ENCODE data around the gene PLEKHN1. TPM values are rescaled to one million over a fixed set of nuclear protein-coding genes. Genes with fewer than 3 reads are reported as not detected.
A peak's percentile ranks its signal among the peaks of the same experiment; 100 is the strongest.
"Not testable (repeated sequence)": the region's sequence is repeated elsewhere in the genome, so short reads cannot be mapped to it uniquely, and the experiment has no call there.

The PLEKHN1 gene
- total RNA-seq, 1 donor from 2014 or later = 15.2 TPM

- intact Hi-C loops (cut with DNase I) = no loop called here
- Histone ChIP-seq H3K4me3 (no peak overlapping the region), H3K4me1 (peaks cover 41% of the 10 kb centered on the region), H3K9me3 (no peaks in the 10 kb centered on the region), H3K36me3 (no peaks in the 10 kb centered on the region), H3K27me3 (no peaks in the 10 kb centered on the region), H3K27ac (no peak overlapping the region)
- peak in 1 of 2 donors; percentile 65 for DNase-seq (ENCODE audit: extremely low spot score in 2 of 2)
- TF ChIP-seq POLR2A (IDR thresholded peaks at IDR 0.05) (no peak), CTCF (IDR thresholded peaks at IDR 0.05) (no peak), POLR2AphosphoS5 (IDR thresholded peaks at IDR 0.05; ENCODE audit: insufficient read depth in 1 of 2, low read depth in 1 of 2) (no peak)
Measured at GRCh38 chr1:1005774-1006304, 39.6 kb downstream of the PLEKHN1 start.

- Histone ChIP-seq H3K9me3 (no peaks in the 10 kb centered on the region), H3K27me3 (no peaks in the 10 kb centered on the region), H3K4me3 (no peak overlapping the region), H3K4me1 (peaks cover 34% of the 10 kb centered on the region), H3K27ac (no peak overlapping the region), H3K36me3 (no peaks in the 10 kb centered on the region)
- peak in 1 of 2 donors; percentile 87 for DNase-seq (ENCODE audit: extremely low spot score in 2 of 2)
- intact Hi-C loops (cut with DNase I) = no loop called here
- TF ChIP-seq POLR2AphosphoS5 (IDR thresholded peaks at IDR 0.05; ENCODE audit: insufficient read depth in 1 of 2, low read depth in 1 of 2) (peak in 1 of 2 donors; percentile 18), CTCF (IDR thresholded peaks at IDR 0.05) (no peak)
Measured at GRCh38 chr1:1006305-1007159, 40.2 kb downstream of the PLEKHN1 start.

- intact Hi-C loops (cut with DNase I); H3K4me3 ChIP-seq; DNase-seq (ENCODE audit: extremely low spot score in 2 of 2); H3K36me3 ChIP-seq; H3K27me3 ChIP-seq; H3K9me3 ChIP-seq; H3K27ac ChIP-seq: not testable (repeated sequence)
- H3K4me1 ChIP-seq = peaks cover 41% of the 10 kb centered on the region
Measured at GRCh38 chr1:1010131-1010530, 43.8 kb downstream of the PLEKHN1 start.

GRCh38 chr1:1011396-1011949, 45.2 kb downstream of the PLEKHN1 start:
- no peak for TF ChIP-seq POLR2AphosphoS5 (IDR thresholded peaks at IDR 0.05; ENCODE audit: insufficient read depth in 1 of 2, low read depth in 1 of 2)
- no peak for TF ChIP-seq CTCF (IDR thresholded peaks at IDR 0.05)
- TF ChIP-seq POLR2A (IDR thresholded peaks at IDR 0.05) = no peak
- Histone ChIP-seq H3K4me1 (peaks cover 27% of the 10 kb centered on the region), H3K27ac (no peak overlapping the region), H3K36me3 (no peaks in the 10 kb centered on the region), H3K27me3 (no peaks in the 10 kb centered on the region), H3K9me3 (no peaks in the 10 kb centered on the region), H3K4me3 (no peak overlapping the region)
- intact Hi-C loops (cut with DNase I) = no loop called here
- no peak for DNase-seq (ENCODE audit: extremely low spot score in 2 of 2)

GRCh38 chr1:1012736-1013104, 46.4 kb downstream of the PLEKHN1 start:
- peak overlapping the region; percentile 66 to 88 for H3K4me3 ChIP-seq
- intact Hi-C loops (cut with DNase I) = not testable (repeated sequence)

More at GRCh38 chr1:1012736-1013104, 46.4 kb downstream of the PLEKHN1 start:
- H3K9me3 ChIP-seq; H3K36me3 ChIP-seq; DNase-seq (ENCODE audit: extremely low spot score in 2 of 2); H3K27me3 ChIP-seq: not testable (repeated sequence)
- Histone ChIP-seq H3K4me1 (peaks cover 22% of the 10 kb centered on the region), H3K27ac (peak overlapping the region; percentile 84)

All from vagina (tissue), 2 donors.